Stimulated activated CD4-positive, alpha-beta T cell treated with anti-CD3 and anti-CD28 coated beads, Interleukin-1b, Interleukin-23, amount 100 ng/mL, for 4 hours (primary cell): Measurements from ENCODE around the gene GRIN2D.

ENCODE experiments used
- DNase-seq, 2 donors: peaks; one replicate each; pipeline ENCODE4 v3.0.0-alpha.2; 2020; ENCODE audit warnings: low read depth in 2 of 2

GRIN2D gene

DNA sequence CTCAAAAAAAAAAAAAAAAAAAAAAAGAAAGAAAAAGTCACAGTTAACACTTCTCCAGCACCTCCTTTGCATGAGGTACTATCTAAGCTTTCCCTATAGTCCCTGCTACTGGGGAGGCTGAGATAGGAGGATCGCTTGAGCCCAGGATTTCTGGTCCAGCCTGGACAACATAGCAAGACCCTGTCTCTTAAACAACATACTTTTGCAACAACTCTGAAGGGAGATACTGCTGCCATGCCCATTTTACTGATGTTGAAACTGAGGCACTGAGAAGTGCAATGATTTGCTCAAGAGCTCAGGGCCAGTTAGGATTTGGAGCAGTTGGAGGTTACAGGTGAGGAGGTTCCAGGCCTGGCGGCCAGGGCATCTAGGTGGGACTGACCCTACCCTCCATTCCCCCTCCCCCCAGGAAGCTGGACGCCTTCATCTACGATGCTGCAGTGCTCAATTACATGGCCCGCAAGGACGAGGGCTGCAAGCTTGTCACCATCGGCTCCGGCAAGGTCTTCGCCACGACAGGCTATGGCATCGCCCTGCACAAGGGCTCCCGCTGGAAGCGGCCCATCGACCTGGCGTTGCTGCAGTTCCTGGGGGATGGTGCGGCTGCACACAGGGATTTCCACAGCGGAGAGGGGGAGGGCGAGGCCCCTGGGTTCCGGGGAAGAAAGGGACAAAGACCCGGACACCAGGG, 48.0 kb downstream of the GRIN2D start:
- DNase-seq = no peak

DNA sequence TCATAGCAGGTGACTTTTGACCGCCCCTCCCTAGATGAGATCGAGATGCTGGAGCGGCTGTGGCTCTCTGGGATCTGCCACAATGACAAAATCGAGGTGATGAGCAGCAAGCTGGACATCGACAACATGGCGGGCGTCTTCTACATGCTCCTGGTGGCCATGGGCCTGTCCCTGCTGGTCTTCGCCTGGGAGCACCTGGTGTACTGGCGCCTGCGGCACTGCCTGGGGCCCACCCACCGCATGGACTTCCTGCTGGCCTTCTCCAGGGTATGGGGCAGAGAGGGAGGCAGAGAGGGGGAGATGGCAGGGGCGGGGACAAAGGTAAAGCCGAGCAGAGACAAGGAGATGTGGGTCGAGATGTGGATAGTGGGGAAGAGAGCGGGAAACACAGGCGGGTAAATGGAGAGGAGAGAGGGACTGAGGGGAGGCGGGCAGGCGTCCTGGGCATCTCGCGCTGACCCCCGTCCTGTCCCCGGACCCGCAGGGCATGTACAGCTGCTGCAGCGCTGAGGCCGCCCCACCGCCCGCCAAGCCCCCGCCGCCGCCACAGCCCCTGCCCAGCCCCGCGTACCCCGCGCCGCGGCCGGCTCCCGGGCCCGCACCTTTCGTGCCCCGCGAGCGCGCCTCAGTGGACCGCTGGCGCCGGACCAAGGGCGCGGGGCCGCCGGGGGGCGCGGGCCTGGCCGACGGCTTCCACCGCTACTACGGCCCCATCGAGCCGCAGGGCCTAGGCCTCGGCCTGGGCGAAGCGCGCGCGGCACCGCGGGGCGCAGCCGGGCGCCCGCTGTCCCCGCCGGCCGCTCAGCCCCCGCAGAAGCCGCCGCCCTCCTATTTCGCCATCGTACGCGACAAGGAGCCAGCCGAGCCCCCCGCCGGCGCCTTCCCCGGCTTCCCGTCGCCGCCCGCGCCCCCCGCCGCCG, 48.9 kb downstream of the GRIN2D start:
- no peak for DNase-seq

DNA sequence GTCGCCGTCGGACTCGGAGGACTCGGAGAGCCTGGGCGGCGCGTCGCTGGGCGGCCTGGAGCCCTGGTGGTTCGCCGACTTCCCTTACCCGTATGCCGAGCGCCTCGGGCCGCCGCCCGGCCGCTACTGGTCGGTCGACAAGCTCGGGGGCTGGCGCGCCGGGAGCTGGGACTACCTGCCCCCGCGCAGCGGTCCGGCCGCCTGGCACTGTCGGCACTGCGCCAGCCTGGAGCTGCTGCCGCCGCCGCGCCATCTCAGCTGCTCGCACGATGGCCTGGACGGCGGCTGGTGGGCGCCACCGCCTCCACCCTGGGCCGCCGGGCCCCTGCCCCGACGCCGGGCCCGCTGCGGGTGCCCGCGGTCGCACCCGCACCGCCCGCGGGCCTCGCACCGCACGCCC, 49.8 kb downstream of the GRIN2D start:
- DNase-seq = no peak
